Measurements from ENCODE around the gene SCN5A.

GRCh38 chr3:38526792-38527191 is 122.7 kb downstream of the SCN5A start:
- TF ChIP-seq USF2 (IDR thresholded peaks at IDR 0.05; ENCODE audit: borderline replicate concordance, low read depth, low read length), result no peak
- TF ChIP-seq, protein P1, sequence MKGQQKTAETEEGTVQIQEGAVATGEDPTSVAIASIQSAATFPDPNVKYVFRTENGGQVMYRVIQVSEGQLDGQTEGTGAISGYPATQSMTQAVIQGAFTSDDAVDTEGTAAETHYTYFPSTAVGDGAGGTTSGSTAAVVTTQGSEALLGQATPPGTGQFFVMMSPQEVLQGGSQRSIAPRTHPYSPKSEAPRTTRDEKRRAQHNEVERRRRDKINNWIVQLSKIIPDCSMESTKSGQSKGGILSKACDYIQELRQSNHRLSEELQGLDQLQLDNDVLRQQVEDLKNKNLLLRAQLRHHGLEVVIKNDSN (IDR thresholded peaks at IDR 0.05; ENCODE audit: borderline replicate concordance, low read depth), result no peak
- TF ChIP-seq PBX3 (IDR thresholded peaks at IDR 0.05), result no peak
- TF ChIP-seq REST (IDR thresholded peaks at IDR 0.05; ENCODE audit: low read depth, low read length), result no peak
- TF ChIP-seq MXI1 (IDR thresholded peaks at IDR 0.05; ENCODE audit: low read depth, low read length), result no peak
- no peak for TF ChIP-seq CTCF (IDR thresholded peaks at IDR 0.05)
- TF ChIP-seq NFIC (IDR thresholded peaks at IDR 0.05; ENCODE audit: borderline replicate concordance), result no peak
- no peak for TF ChIP-seq MAX (IDR thresholded peaks at IDR 0.05; ENCODE audit: low read depth)
- no peak for TF ChIP-seq EZH2phosphoT487 (IDR thresholded peaks at IDR 0.05; ENCODE audit: borderline replicate concordance, low read depth)
- TF ChIP-seq EP300 (IDR thresholded peaks at IDR 0.05; ENCODE audit: borderline replicate concordance in 1 of 2, low read depth in 1 of 2, low read length in 1 of 2), result no peak

All from SK-N-SH (cell line).